ENCODE measurements around the gene NANOS1. TPM values are rescaled to one million over a fixed set of nuclear protein-coding genes. Genes with fewer than 3 reads are reported as not detected.
"Not testable (repeated sequence)": the region's sequence is repeated elsewhere in the genome, so short reads cannot be mapped to it uniquely, and the experiment has no call there.

The NANOS1 gene
- polyA plus RNA-seq, 2 of the 4 experiments (the other 2 are of a cell fraction): 1.4 to 2.9 TPM

DNA sequence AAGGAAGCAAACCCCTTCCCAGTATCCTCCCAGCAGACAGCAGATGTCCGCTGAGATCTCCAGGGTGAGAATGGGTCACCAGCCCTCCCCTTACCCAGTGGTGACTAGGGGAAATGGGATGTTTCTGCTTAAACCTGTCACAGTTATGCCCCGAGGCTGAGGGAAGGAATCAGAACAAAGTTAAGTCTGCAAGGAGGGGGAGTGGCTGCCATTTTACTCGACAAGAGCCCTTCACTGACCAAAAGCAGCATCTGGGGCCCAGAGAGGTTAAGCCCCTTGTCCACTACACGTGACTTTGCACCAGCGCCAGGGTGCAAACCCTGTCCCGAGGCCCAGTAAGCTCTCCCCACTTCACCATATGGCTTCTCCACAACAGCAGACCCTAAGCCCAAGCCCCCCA lies 4.6 kb upstream of the NANOS1 start (continued):
- TF ChIP-seq, protein P1, sequence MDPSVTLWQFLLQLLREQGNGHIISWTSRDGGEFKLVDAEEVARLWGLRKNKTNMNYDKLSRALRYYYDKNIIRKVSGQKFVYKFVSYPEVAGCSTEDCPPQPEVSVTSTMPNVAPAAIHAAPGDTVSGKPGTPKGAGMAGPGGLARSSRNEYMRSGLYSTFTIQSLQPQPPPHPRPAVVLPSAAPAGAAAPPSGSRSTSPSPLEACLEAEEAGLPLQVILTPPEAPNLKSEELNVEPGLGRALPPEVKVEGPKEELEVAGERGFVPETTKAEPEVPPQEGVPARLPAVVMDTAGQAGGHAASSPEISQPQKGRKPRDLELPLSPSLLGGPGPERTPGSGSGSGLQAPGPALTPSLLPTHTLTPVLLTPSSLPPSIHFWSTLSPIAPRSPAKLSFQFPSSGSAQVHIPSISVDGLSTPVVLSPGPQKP (IDR thresholded peaks at IDR 0.05; ENCODE audit: low read depth, low read length): no peak
- TF ChIP-seq FOSL2 (IDR thresholded peaks at IDR 0.05): no peak
- no peak for TF ChIP-seq FOSL2 (CRISPR knock-in tag; IDR thresholded peaks at IDR 0.05)
- no peak for TF ChIP-seq ATOH8 (CRISPR knock-in tag; IDR thresholded peaks at IDR 0.05; ENCODE audit: low read depth)

GRCh38 chr10:119025336-119025735 lies 4.2 kb upstream of the NANOS1 start:
- Histone ChIP-seq H3K4me2 (peak overlapping the region; percentile 33), H3K4me3 (no peak overlapping the region), H3K27ac (peak overlapping the region; percentile 32 to 71; a peak in 4 of 6 replicates), H3K9me3 (no peaks in the 10 kb centered on the region), H3K4me1 (peaks cover 32% of the 10 kb centered on the region)
- 0% methylated on average over 2 of the region's 7 CpGs for WGBS (ENCODE audit: missing lambda C conversion rate)
- peak in 1 of 2 experiments; percentile 19; a peak in 2 of 5 replicates for TF ChIP-seq RAD21 (conservative IDR thresholded peaks at IDR 0.05 in 1 of 2, IDR thresholded peaks at IDR 0.05 in 1 of 2)
- TF ChIP-seq HOXB13 (CRISPR knock-in tag; IDR thresholded peaks at IDR 0.05; ENCODE audit: low read depth): no peak
- no peak for TF ChIP-seq BHLHE40 (IDR thresholded peaks at IDR 0.05; ENCODE audit: low read depth, low read length)
- peak; percentile 30; the same call in 1 of the 3 replicates for TF ChIP-seq SMC3 (IDR thresholded peaks at IDR 0.05)
- TF ChIP-seq NPAS2 (CRISPR knock-in tag; IDR thresholded peaks at IDR 0.05; ENCODE audit: borderline replicate concordance): no peak
- TF ChIP-seq, protein P1 (IDR thresholded peaks at IDR 0.05; ENCODE audit: low read depth, low read length): no peak
- ChIA-PET POLR2A (interaction anchor here (1.0 kb wide), 1 partner anchor 270 kb away, joined by 3 read pairs; the partner anchor contains the start of gene CACUL1), CTCF (no interaction called here)
- FAIRE-seq (no peak), DNase-seq (ENCODE audit: low read depth in 1 of 2, low spot score in 1 of 2) (no peak), ATAC-seq (peak in 1 of 2 experiments; percentile 16; a peak in 3 of 6 replicates)

- Histone ChIP-seq H3K27ac (peak overlapping the region; percentile 32 to 71; a peak in 4 of 6 replicates), H3K9me3 (no peaks in the 10 kb centered on the region), H3K4me1 (peaks cover 30% of the 10 kb centered on the region), H3K4me3 (no peak overlapping the region), H3K4me2 (peak overlapping the region; percentile 33)
- no peak for TF ChIP-seq CBX2 (IDR thresholded peaks at IDR 0.05; ENCODE audit: borderline replicate concordance, low read depth)
- TF ChIP-seq MYC (IDR thresholded peaks at IDR 0.05; ENCODE audit: borderline replicate concordance, low read length): no peak
- ATAC-seq (no peak), DNase-seq (ENCODE audit: low read depth in 1 of 2, low spot score in 1 of 2) (no peak), FAIRE-seq (no peak)
- POLR2A ChIA-PET: interaction anchor here (1.0 kb wide), 1 partner anchor 271 kb away, joined by 3 read pairs; the partner anchor contains the start of gene CACUL1
- CTCF ChIA-PET: no interaction called here
- 71% methylated on average over 7 of the region's 7 CpGs for WGBS (ENCODE audit: missing lambda C conversion rate)
Measured at GRCh38 chr10:119025776-119026175, 3.7 kb upstream of the NANOS1 start.

DNA sequence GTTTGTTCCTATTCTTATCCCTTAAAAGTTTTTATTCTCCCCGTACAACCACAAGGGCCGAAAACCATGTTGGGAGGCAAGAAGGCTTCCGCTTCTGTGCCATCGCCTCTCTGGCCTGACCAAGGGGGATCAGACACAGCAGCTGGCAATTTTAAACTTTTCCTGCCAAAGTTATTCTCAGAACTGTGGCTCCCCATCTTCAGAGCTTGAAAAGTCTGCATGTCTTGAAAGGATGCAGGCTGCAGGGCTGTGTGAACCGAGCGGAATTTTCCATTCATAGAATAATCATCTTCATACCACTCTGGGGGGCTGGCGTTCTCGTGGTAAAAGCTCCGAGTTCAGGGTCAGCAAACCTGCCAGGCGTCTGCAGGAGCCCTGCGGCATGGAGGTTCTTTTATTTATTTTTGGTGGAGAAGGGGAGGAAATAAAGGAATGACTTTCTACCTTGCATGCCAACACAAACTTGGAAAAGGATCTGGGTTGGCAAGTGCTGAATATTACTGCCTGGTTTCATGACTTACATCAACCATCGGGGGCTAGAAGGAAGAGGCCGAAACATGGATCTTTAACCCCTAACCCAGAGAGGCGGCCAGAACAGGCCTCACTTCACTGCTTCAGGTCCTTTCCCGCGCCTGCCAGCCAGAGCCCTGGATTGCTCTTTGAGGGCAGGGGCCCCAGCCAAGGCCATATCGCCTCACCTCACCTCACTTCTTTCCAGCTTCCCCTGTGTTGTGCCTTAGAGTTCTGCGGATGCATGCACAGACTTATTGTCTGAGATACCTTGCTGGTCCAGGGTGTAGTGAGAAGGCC lies 3.0 kb upstream of the NANOS1 start:
- no peaks in the 10 kb centered on the region for H3K9me3 ChIP-seq
- no peak for ATAC-seq
- FAIRE-seq: no peak
- ChIA-PET POLR2A (no interaction called here), CTCF (interaction anchor here (1.3 kb wide), 1 partner anchor 20 kb away, joined by 3 read pairs; no protein-coding TSS in a partner anchor)
- 83% methylated on average over 18 of the region's 18 CpGs for WGBS (ENCODE audit: missing lambda C conversion rate)
- peaks cover 37% of the 10 kb centered on the region for H3K4me1 ChIP-seq
- no peak overlapping the region for H3K4me3 ChIP-seq
- H3K27ac ChIP-seq: peak overlapping the region in 1 of 2 experiments; percentile 71; a peak in 2 of 6 replicates
- no peak for TF ChIP-seq TP53 (CRISPR knock-in tag; IDR thresholded peaks at IDR 0.05)
- H3K4me2 ChIP-seq: no peak overlapping the region
- DNase-seq (ENCODE audit: low read depth in 1 of 2, low spot score in 1 of 2): no peak

- not testable (repeated sequence) for ATAC-seq; FAIRE-seq; H3K9me3 ChIP-seq; H3K4me3 ChIP-seq; H3K4me2 ChIP-seq; DNase-seq (ENCODE audit: low read depth in 1 of 2, low spot score in 1 of 2); H3K27ac ChIP-seq
- H3K4me1 ChIP-seq: peaks cover 34% of the 10 kb centered on the region
- WGBS (ENCODE audit: missing lambda C conversion rate): 86% methylated on average over 10 of the region's 10 CpGs
- ChIA-PET POLR2A (interaction anchor here (3.5 to 4.0 kb wide), 2 partner anchors 22 to 274 kb away, joined by 12 to 29 read pairs; partner anchors contain the start of gene CACUL1), CTCF (interaction anchor here (1.2 to 2.7 kb wide), 3 partner anchors 20 to 461 kb away, joined by 3 to 16 read pairs (median 3); no protein-coding TSS in a partner anchor)
Measured at GRCh38 chr10:119028445-119028899, 1.0 kb upstream of the NANOS1 start.

Measured in A549 (cell line).